KOPT-K1 (cell line): ENCODE results near the gene SLC22A3.

Experiments used
- H3K27ac ChIP-seq: fragments of 200-600 bp; sonication (generic); 2 replicates; pipeline ENCODE4 v1.5.1; 2016; ENCODE audit warnings: antibody characterized with exemption, mild to moderate bottlenecking, low read depth, low read length; ENCODE audit not compliant: poor library complexity, severe bottlenecking
- H3K36me3 ChIP-seq: fragments of 200-600 bp; sonication (generic); 2 replicates; pipeline ENCODE4 v1.5.1; 2017; ENCODE audit warnings: antibody characterized with exemption, mild to moderate bottlenecking, low read length, moderate library complexity; ENCODE audit not compliant: insufficient read depth
- H3K9me3 ChIP-seq: fragments of 200-600 bp; sonication (generic); 2 replicates; pipeline ENCODE4 v1.5.1; 2017; ENCODE audit warnings: antibody characterized with exemption, low read length, mild to moderate bottlenecking; ENCODE audit not compliant: insufficient read depth, poor library complexity, severe bottlenecking

SLC22A3 gene

DNA sequence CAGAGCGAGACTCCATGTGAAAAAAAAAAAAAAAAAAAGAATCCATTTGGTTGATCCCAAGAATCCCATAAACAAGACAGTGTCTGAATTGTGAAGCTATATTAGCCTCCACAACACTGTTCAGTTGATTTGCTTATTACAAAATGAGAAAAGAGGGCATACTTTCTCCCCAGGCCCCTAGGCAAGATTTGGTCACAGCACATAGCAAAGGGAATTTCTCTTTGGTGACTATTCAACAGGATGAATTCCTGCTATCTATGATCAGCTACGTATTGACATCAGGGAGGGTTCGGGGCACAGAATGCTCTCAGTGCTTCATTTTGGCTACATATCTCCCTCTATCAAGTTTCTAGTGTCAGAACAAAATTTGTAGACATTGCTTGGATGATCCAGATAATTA, 20.2 kb upstream of the SLC22A3 start:
- no peak overlapping the region for H3K27ac ChIP-seq
- no peaks in the 10 kb centered on the region for H3K9me3 ChIP-seq
- H3K36me3 ChIP-seq: no peaks in the 10 kb centered on the region

DNA sequence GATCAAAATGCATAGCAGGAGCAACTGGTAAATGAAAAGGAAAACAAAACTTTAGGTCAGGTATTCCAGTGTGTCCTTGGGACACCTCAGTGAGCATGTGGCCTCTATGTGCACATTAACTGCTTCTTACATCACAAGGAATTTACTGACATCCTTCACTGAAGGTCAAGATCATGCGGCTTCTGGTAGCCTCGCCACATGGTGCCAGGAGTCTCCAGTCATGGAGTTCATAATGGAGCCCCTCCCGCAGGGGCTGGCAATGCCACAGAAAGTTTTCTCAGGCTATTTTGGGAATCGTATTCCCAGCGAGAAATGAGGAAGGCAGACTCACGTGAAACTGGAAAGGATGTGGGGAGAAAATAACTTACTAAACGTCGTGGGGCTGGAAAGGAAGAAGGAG, 19.7 kb upstream of the SLC22A3 start:
- Histone ChIP-seq H3K27ac (no peak overlapping the region), H3K36me3 (no peaks in the 10 kb centered on the region), H3K9me3 (no peaks in the 10 kb centered on the region)

- Histone ChIP-seq H3K9me3 (no peaks in the 10 kb centered on the region), H3K36me3 (no peaks in the 10 kb centered on the region)
These were observed 19.0 kb upstream of the SLC22A3 start for GRCh38 chr6:160329188-160329587.

DNA sequence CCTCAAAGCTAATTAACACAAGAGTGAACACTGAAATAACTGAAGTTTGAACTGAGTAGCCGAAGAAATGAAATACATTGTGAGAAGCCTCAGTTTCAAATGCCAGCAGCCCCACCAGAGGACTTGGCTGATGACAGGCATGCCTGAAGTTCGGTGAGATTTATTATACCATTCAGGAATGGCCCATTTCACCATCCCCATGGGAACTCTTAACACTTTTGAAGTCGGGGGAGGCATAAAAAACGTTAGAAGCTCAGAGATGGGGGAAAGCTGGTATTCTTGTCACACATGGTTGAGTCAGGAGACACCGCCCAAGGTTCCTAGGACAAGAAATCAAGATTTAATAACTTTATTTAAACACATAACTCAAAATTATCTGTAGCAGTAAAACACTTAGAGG, 17.6 kb upstream of the SLC22A3 start:
- no peak overlapping the region for H3K27ac ChIP-seq
- no peaks in the 10 kb centered on the region for H3K9me3 ChIP-seq
- no peaks in the 10 kb centered on the region for H3K36me3 ChIP-seq

More at GRCh38 chr6:160329188-160329587, 19.0 kb upstream of the SLC22A3 start:
- H3K27ac ChIP-seq: no peak overlapping the region

DNA sequence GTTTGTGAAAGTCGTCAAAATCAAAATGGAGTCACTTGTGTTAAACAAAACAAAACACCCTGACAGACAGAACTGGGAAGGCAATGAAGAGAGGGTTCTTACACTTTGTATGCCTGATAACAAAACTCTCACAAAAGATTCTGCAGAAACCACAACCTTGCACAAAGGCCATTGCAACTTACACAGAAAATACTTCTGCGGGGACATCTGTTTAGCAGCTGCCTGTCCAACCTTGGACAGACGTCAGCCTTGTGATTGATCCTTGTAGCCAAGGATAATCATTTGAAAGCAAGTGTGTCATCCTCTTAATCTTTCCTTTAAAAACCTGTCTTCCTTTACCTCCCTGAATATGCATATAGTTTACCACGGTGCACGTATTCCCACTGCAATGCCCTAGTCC, 17.0 kb upstream of the SLC22A3 start:
- no peak overlapping the region for H3K27ac ChIP-seq
- no peaks in the 10 kb centered on the region for H3K9me3 ChIP-seq
- no peaks in the 10 kb centered on the region for H3K36me3 ChIP-seq

- Histone ChIP-seq H3K27ac (no peak overlapping the region), H3K36me3 (no peaks in the 10 kb centered on the region), H3K9me3 (no peaks in the 10 kb centered on the region)
These were observed 16.4 kb upstream of the SLC22A3 start for GRCh38 chr6:160331753-160332152.

- no peaks in the 10 kb centered on the region for H3K36me3 ChIP-seq
- H3K27ac ChIP-seq: no peak overlapping the region
- H3K9me3 ChIP-seq: no peaks in the 10 kb centered on the region
These were observed 15.1 kb upstream of the SLC22A3 start for GRCh38 chr6:160333101-160333500.

DNA sequence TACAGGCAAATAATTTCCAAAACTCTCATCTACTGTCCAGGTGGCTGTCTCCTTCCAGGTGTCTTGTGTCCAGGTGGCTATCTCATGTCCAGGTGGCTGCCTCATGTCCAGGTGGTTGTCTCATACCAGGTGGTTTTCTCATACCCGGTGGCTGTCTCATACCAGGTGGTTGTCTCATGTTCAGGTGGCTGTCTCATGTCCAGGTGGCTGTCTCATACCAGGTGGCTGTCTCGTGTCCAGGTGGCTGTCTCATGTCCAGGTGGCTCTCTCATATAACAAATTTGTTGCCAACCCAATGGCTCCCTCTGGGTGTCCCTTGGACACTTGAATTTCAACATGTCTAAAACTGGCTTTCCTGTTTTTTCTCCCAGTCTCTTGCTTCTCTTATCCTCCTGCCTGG, 14.3 kb upstream of the SLC22A3 start:
- H3K27ac ChIP-seq: no peak overlapping the region
- no peaks in the 10 kb centered on the region for H3K9me3 ChIP-seq
- no peaks in the 10 kb centered on the region for H3K36me3 ChIP-seq

- Histone ChIP-seq H3K27ac (no peak overlapping the region), H3K36me3 (no peaks in the 10 kb centered on the region), H3K9me3 (no peaks in the 10 kb centered on the region)
These were observed 12.0 kb upstream of the SLC22A3 start for GRCh38 chr6:160336200-160336599.

DNA sequence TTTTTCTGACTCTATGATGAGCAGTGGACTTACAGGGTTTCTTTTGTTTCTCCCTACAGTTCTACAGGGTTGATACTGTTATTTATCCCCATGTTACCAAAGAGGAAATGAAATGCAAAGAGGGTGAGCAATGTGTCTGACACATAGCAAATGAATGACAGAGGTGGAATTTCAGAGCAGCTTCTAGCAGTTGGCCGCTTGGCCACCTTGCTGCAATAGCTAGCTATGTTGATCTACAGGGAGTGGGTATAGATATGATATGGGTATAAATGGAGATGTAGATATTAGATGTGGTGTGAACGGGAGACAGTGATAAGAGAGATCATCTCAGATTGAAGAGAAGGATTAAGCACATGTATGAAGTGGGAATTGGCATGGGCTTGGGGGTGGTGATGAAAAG, 10.9 kb upstream of the SLC22A3 start:
- H3K36me3 ChIP-seq: no peaks in the 10 kb centered on the region
- H3K27ac ChIP-seq: no peak overlapping the region
- no peaks in the 10 kb centered on the region for H3K9me3 ChIP-seq

DNA sequence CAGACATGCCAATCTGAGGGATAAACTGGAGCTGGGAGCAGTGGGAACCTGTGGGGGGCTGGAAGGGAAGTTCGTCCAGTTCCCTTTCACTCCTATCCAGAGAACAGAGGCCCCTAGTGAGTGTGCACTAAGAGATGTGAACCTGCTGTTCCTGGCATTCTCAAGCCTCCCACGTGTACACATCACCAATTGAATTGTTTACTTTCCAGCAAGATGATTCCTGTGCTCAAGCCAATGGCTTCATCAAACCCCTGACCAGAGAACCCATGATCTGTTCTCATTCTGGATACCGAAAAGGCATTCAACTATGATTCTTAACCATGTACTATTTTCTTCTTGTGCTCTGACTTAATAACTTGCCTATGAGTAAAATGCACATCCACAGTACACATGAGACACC, 10.2 kb upstream of the SLC22A3 start:
- H3K9me3 ChIP-seq: no peaks in the 10 kb centered on the region
- no peaks in the 10 kb centered on the region for H3K36me3 ChIP-seq
- H3K27ac ChIP-seq: no peak overlapping the region

GRCh38 chr6:160343144-160343543, 5.0 kb upstream of the SLC22A3 start:
- Histone ChIP-seq H3K9me3 (no peaks in the 10 kb centered on the region), H3K27ac (no peak overlapping the region), H3K36me3 (no peaks in the 10 kb centered on the region)

GRCh38 chr6:160344271-160344670, 3.9 kb upstream of the SLC22A3 start:
- H3K27ac ChIP-seq: no peak overlapping the region
- no peaks in the 10 kb centered on the region for H3K9me3 ChIP-seq
- no peaks in the 10 kb centered on the region for H3K36me3 ChIP-seq

DNA sequence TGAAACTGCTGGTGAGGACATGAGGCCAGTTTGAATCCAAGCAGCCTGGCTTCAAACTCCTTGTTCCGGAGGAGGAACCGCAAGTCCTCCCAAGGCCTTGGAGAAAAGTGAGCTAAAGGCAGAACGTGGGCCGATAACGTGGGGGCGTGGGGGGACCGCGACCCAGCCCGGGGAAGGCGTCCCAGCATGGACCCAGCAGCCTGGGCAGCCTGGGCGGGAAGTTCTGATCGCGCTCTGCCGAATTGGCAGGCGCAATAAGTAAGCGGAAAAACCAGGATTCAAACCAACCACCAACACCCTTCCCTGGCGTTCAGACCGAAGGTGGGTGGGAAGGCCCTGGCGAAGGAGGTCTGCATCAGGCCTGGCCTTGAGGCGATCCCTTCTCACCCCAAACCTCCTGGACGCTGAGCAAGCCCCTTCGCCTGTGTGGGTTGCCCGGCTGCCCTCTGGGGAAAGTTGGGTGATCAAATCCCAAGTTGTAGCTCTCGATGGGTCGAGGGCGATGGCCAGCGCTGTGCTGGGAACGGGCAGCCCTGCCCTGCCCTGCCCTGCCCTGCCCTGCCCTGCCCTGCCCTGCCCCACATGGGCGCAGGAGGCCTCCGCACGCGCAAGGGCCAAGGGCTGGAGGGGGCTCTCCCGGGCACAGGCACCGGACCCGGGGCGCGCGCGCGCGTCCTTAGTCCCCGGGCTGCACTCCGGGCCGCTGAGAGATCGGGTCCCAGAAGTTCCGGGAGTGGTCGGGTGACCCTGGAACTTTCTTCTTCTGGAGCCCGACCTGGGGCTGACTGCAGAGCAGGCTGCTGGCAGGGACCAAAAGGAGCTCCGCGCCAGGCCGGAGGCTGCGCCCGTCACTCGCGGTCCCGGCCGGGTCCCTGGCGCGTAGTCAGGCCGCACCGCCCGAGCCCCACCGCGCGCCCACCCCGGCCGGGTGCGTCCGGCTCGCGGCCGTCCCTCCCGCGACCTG, 637 bp upstream of the SLC22A3 start:
- no peaks in the 10 kb centered on the region for H3K36me3 ChIP-seq
- no peaks in the 10 kb centered on the region for H3K9me3 ChIP-seq
- H3K27ac ChIP-seq: no peak overlapping the region

DNA sequence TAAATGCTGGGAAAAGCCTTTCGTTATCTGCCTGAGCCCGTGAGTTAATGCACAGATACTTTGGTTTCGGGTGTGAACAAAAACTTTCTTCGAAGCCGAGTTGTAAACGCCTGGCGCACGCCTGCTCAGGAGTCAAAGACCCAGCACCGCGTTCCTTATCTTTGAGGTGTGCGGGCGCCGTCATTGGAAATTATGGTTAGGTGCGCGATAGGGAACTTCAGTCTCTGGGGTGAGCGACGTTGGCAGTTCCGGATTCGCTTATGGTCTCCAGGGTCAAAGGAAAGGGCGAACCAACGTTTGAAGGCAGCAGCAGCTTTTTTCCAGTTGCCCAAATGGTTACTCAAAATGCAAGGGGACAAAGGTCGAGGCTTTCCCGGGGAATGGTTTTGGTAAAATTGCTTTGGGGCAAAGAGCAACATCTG, 853 bp downstream of the SLC22A3 start:
- Histone ChIP-seq H3K36me3 (no peaks in the 10 kb centered on the region), H3K27ac (no peak overlapping the region), H3K9me3 (no peaks in the 10 kb centered on the region)

GRCh38 chr6:160349814-160350350, 1.7 kb downstream of the SLC22A3 start:
- H3K36me3 ChIP-seq: no peaks in the 10 kb centered on the region
- no peak overlapping the region for H3K27ac ChIP-seq
- H3K9me3 ChIP-seq: no peaks in the 10 kb centered on the region
